Measurements from ENCODE around the gene PRDM16. TPM values are rescaled to one million over a fixed set of nuclear protein-coding genes. Genes with fewer than 3 reads are reported as not detected.

PRDM16 gene
- total and polyA plus RNA-seq, 2 of the 4 experiments (the other 2 are of a cell fraction), result 0.02 TPM; not detected in 1

- Histone ChIP-seq H3K56ac (ENCODE audit: extremely low read depth, insufficient read depth, low read length) (no peak overlapping the region), H3K9me1 (ENCODE audit: insufficient read depth, low read length) (no peaks in the 10 kb centered on the region), H4K91ac (ENCODE audit: insufficient read depth, low read depth, low read length) (no peak overlapping the region), H4K8ac (ENCODE audit: low read depth in 2 of 2, low read length in 2 of 2) (no peak overlapping the region), H2BK15ac (ENCODE audit: low read depth, low read length) (no peak overlapping the region), H3K4me2 (ENCODE audit: low read depth, low read length) (no peak overlapping the region), H3K18ac (ENCODE audit: low read depth, low read length) (no peak overlapping the region), H2AK5ac (ENCODE audit: low read depth, low read length) (no peak overlapping the region), H3K4me1 (ENCODE audit: control insufficient read depth, insufficient read depth, low read length) (no peaks in the 10 kb centered on the region), H3K36me3 (ENCODE audit: control insufficient read depth, insufficient read depth, low read length) (no peaks in the 10 kb centered on the region), H2BK5ac (ENCODE audit: low read depth, low read length, poor library complexity, severe bottlenecking) (no peak overlapping the region), H2BK120ac (ENCODE audit: low read depth, low read length) (no peak overlapping the region), H2BK20ac (ENCODE audit: low read depth, low read length) (no peak overlapping the region), H3K79me1 (ENCODE audit: low read depth in 1 of 2, low read length in 2 of 2) (no peaks in the 10 kb centered on the region), H4K20me1 (ENCODE audit: insufficient read depth, low read length) (no peaks in the 10 kb centered on the region), H2AFZ (replicated peaks; ENCODE audit: low read length, poor library complexity) (no peak overlapping the region), H3K4ac (ENCODE audit: low read depth, low read length) (no peak overlapping the region), H3K27ac (ENCODE audit: insufficient read depth, low read length) (no peak overlapping the region), H4K5ac (ENCODE audit: low read depth, low read length) (no peak overlapping the region), H2AK9ac (replicated peaks; ENCODE audit: low read depth, low read length, poor library complexity) (no peak overlapping the region), H3K4me3 (ENCODE audit: insufficient read depth, low read depth, low read length) (no peak overlapping the region), H3K27me3 (ENCODE audit: control insufficient read depth, insufficient read depth, low read length) (peaks cover 16% of the 10 kb centered on the region; the same call in 1 of the 2 replicates), H3K9ac (ENCODE audit: low read depth, low read length) (no peak overlapping the region), H3K14ac (replicated peaks; ENCODE audit: low read depth, low read length) (no peak overlapping the region), H3K9me3 (ENCODE audit: control insufficient read depth, insufficient read depth, low read length) (0 out of 2 replicates have a peak, but pooled peaks cover 2% of the 10 kb centered on the region), H3K23ac (ENCODE audit: low read depth, low read length) (no peak overlapping the region)
- ChIA-PET POLR2A (ENCODE audit: unreplicated experiment) (no interaction called here), CTCF (no interaction called here)
- DNase-seq (no peak), ATAC-seq (ENCODE audit: low read depth) (no peak)
- WGBS, 2 experiments (ENCODE audit: extremely low coverage in 2 of 2, insufficient read length in 1 of 2), result 86% methylated on average over 9 of the region's 12 CpGs; no CpG with 5 or more reads in 1 of the 2 experiments
- dilution Hi-C loops (cut with HindIII; ENCODE audit: low sequenced_read_pairs, unreplicated experiment), result no loop called here
- TF ChIP-seq RCOR1 (IDR thresholded peaks at IDR 0.05; ENCODE audit: insufficient replicate concordance, low read length) (no peak), RFX5 (IDR thresholded peaks at IDR 0.05; ENCODE audit: low read depth, low read length) (no peak), FOS (IDR thresholded peaks at IDR 0.05; ENCODE audit: low read depth, low read length) (no peak), BHLHE40 (IDR thresholded peaks at IDR 0.05; ENCODE audit: low read depth, low read length) (no peak), RAD21 (IDR thresholded peaks at IDR 0.05; ENCODE audit: low read length) (no peak), CHD1 (IDR thresholded peaks at IDR 0.05; ENCODE audit: low read depth, low read length) (no peak), POLR2A (IDR thresholded peaks at IDR 0.05; ENCODE audit: low read depth, low read length) (no peak), MAFK (IDR thresholded peaks at IDR 0.05; ENCODE audit: low read depth, low read length) (no peak)
- intact Hi-C loops (cut with micrococcal nuclease), result no loop called here
- BruUV-seq (replicated peaks), result no TSS peak
- in situ Hi-C loops (cut with MboI; ENCODE audit: low sequenced_read_pairs), result no loop called here
These were observed 226.8 kb downstream of the PRDM16 start for GRCh38 chr1:3295846-3296245.
